Right atrium auricular region (tissue), 2 donors: Measurements from ENCODE around the gene ABCC5. TPM values are rescaled to one million over a fixed set of nuclear protein-coding genes. Genes with fewer than 3 reads are reported as not detected.

ENCODE experiments used
- DNase-seq: peaks from one replicate; pipeline ENCODE4 v3.0.0-alpha.2; 2019; ENCODE audit warnings: low spot score
- H3K27ac ChIP-seq, 2 donors: fragments of 200-600 bp; sonication (generic); 1 replicate in 1 of 2; 2 replicates in 1 of 2; pipeline ENCODE4 v1.5.1; 2016 to 2019
- H3K27me3 ChIP-seq, 2 donors: fragments of 200-600 bp; sonication (generic); one replicate each; pipeline versions ENCODE4 v1.5.1 to v1.6.0; 2017 to 2019
- H3K36me3 ChIP-seq: fragments of 200-600 bp; sonication (generic); one replicate; pipeline ENCODE4 v1.5.1; 2016
- H3K4me1 ChIP-seq, 2 donors: fragments of 200-600 bp; sonication (generic); one replicate each; pipeline versions ENCODE4 v1.5.1 to v1.6.0; 2017 to 2019
- H3K4me3 ChIP-seq, 2 donors: fragments of 200-600 bp; sonication (generic); 1 replicate in 1 of 2; 2 replicates in 1 of 2; pipeline ENCODE4 v1.5.1; 2017 to 2019; ENCODE audit warnings: mild to moderate bottlenecking in 1 of 2, moderate library complexity in 1 of 2
- H3K9me3 ChIP-seq, 2 donors: fragments of 200-600 bp; sonication (generic); one replicate each; pipeline ENCODE4 v1.5.1; 2019
- CTCF ChIP-seq, 2 donors: fragments of 200-600 bp; sonication (generic); IDR thresholded peaks; one replicate each; pipeline ENCODE4 v1.5.1; 2019; ENCODE audit warnings: antibody characterized with exemption in 2 of 2
- total RNA-seq, 2 donors: library from RNA; depleted of rRNA; stranded (reverse); fragments of >200 nt; gene quantifications; one replicate each; pipeline ENCODE4 v1.1.0, GENCODE V29; 2016

Gene ABCC5
- total RNA-seq, 2 donors from 2014 or later: 17.5 to 23.1 TPM

DNA sequence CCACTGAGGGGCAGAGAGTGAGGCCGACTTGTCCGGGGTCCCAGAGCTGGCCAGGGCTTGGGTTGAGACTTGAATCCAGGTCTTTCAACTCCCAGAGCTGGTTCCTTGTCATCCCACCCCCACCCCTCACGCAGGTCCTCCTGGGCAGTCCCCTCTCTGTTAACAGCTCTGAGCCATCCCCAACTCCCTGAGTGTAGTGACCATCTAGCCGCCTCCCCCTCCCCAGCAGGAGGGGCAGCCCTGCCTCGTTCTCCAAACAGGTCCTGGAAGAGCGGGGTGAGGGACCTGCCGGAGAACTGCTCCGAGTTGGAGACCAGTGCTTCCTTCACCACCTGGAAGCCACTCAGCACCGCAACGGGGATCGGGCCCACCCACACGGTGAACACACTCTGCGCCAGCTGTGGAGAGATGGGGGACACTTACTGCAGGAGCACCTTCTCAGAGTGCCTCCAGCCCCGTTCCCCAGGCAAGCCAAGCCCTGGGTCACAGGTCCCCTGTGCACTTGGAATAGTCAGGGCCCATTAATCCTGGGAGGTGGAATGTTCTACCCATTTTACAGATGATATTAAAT lies 108.6 kb downstream of the ABCC5 start:
- H3K36me3 ChIP-seq: no peaks in the 10 kb centered on the region
- no peaks in the 10 kb centered on the region for H3K4me1 ChIP-seq
- DNase-seq: no peak
- H3K27ac ChIP-seq: no peak overlapping the region
- no peaks in the 10 kb centered on the region for H3K27me3 ChIP-seq
- no peak overlapping the region for H3K4me3 ChIP-seq
- H3K9me3 ChIP-seq: no peaks in the 10 kb centered on the region
- no peak for TF ChIP-seq CTCF (IDR thresholded peaks at IDR 0.05)

DNA sequence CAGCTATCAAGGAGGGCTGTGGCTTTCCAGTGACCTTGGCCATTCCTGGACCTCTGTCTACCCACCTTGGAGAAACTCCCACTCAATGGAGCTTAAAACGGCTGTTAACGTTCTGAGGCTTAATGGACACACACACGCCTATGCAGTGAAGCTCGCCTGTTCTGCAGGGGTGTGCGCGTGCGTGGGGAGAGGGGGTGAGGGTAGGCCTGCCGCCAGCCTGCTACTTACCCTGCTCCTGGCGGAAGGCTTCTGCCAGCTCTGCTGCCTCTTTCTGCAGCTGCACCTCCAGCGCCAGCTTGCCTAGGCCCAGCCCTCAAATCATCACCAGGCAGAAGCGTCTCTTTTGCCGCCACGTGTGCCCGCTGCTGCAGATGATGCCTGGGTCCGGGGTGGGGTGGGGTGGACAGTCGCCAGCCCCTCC lies 109.8 kb downstream of the ABCC5 start:
- no peaks in the 10 kb centered on the region for H3K9me3 ChIP-seq
- H3K4me3 ChIP-seq: no peak overlapping the region
- H3K4me1 ChIP-seq: no peaks in the 10 kb centered on the region
- no peak for DNase-seq
- H3K27me3 ChIP-seq: no peaks in the 10 kb centered on the region
- H3K27ac ChIP-seq: no peak overlapping the region
- no peaks in the 10 kb centered on the region for H3K36me3 ChIP-seq
- TF ChIP-seq CTCF (IDR thresholded peaks at IDR 0.05): no peak

GRCh38 chr3:183907176-183907575 lies 110.5 kb downstream of the ABCC5 start:
- Histone ChIP-seq H3K9me3 (no peaks in the 10 kb centered on the region), H3K27ac (no peak overlapping the region), H3K4me1 (no peaks in the 10 kb centered on the region), H3K27me3 (no peaks in the 10 kb centered on the region), H3K4me3 (no peak overlapping the region), H3K36me3 (no peaks in the 10 kb centered on the region)
- no peak for DNase-seq
- no peak for TF ChIP-seq CTCF (IDR thresholded peaks at IDR 0.05)

- TF ChIP-seq CTCF (IDR thresholded peaks at IDR 0.05): no peak
- DNase-seq: no peak
Measured at GRCh38 chr3:183906234-183906921, 111.3 kb downstream of the ABCC5 start.

GRCh38 chr3:183904833-183905780 lies 112.6 kb downstream of the ABCC5 start:
- no peak for TF ChIP-seq CTCF (IDR thresholded peaks at IDR 0.05)
- no peaks in the 10 kb centered on the region for H3K9me3 ChIP-seq
- no peak for DNase-seq
- no peak overlapping the region for H3K27ac ChIP-seq
- no peaks in the 10 kb centered on the region for H3K4me1 ChIP-seq
- H3K27me3 ChIP-seq: no peaks in the 10 kb centered on the region
- no peaks in the 10 kb centered on the region for H3K36me3 ChIP-seq
- H3K4me3 ChIP-seq: no peak overlapping the region

More at GRCh38 chr3:183906234-183906921, 111.3 kb downstream of the ABCC5 start:
- H3K9me3 ChIP-seq: no peaks in the 10 kb centered on the region
- H3K4me3 ChIP-seq: no peak overlapping the region
- no peaks in the 10 kb centered on the region for H3K36me3 ChIP-seq
- no peaks in the 10 kb centered on the region for H3K27me3 ChIP-seq
- H3K4me1 ChIP-seq: no peaks in the 10 kb centered on the region
- no peak overlapping the region for H3K27ac ChIP-seq
